Esophagus muscularis mucosa (tissue), 4 donors: ENCODE data around the gene UBE2L3. TPM values are rescaled to one million over a fixed set of nuclear protein-coding genes. Genes with fewer than 3 reads are reported as not detected.
A peak's percentile ranks its signal among the peaks of the same experiment; 100 is the strongest.
"Not testable (repeated sequence)": the region's sequence is repeated elsewhere in the genome, so short reads cannot be mapped to it uniquely, and the experiment has no call there.

ENCODE experiments used
- DNase-seq: peaks from one replicate; pipeline ENCODE4 v3.0.0-alpha.2; 2017; ENCODE audit errors: extremely low spot score
- H3K27ac ChIP-seq, 4 donors: fragments of 200-600 bp; sonication (generic); replicated peaks in 1 of 4; 1 replicate in 3 of 4; 2 replicates in 1 of 4; pipeline ENCODE4 v1.5.1; 2016 to 2019; ENCODE audit warnings: mild to moderate bottlenecking in 1 of 4
- H3K27me3 ChIP-seq, 4 donors: fragments of 200-600 bp; sonication (generic); one replicate each; pipeline versions ENCODE4 v1.5.1 to v1.6.0; 2016 to 2019
- H3K36me3 ChIP-seq, 4 donors: fragments of 200-600 bp; sonication (generic); one replicate each; pipeline ENCODE4 v1.5.1; 2016 to 2019
- H3K4me1 ChIP-seq, 4 donors: fragments of 200-600 bp; sonication (generic); one replicate each; pipeline ENCODE4 v1.5.1; 2016 to 2019
- H3K4me3 ChIP-seq, 4 donors: fragments of 200-600 bp; sonication (generic); 1 replicate in 2 of 4; 2 replicates in 2 of 4; pipeline ENCODE4 v1.5.1; 2016 to 2019; ENCODE audit warnings: mild to moderate bottlenecking in 4 of 4, moderate library complexity in 1 of 4
- H3K9me3 ChIP-seq, 4 donors: fragments of 200-600 bp; sonication (generic); 1 replicate in 3 of 4; 2 replicates in 1 of 4; pipeline ENCODE4 v1.5.1; 2016 to 2019
- CTCF ChIP-seq, 3 experiments: fragments of 200-600 bp in 2 of 3; fragments of 450-650 bp in 1 of 3; sonication (generic) in 2 of 3; IDR thresholded peaks; one replicate each; pipeline ENCODE4 v1.5.1; 2017 to 2019; ENCODE audit warnings: antibody characterized with exemption in 3 of 3, mild to moderate bottlenecking in 2 of 3, moderate library complexity in 1 of 3
- EP300 ChIP-seq: sonication (generic); formaldehyde crosslinking; IDR thresholded peaks from one replicate; pipeline ENCODE4 v1.6.1; 2017; ENCODE audit warnings: antibody characterized with exemption
- POLR2A ChIP-seq: fragments of 450-650 bp; IDR thresholded peaks from one replicate; pipeline ENCODE4 v1.6.1; 2017; ENCODE audit warnings: antibody characterized with exemption, moderate library complexity, mild to moderate bottlenecking, low read depth
- POLR2AphosphoS5 ChIP-seq, 2 donors: sonication (generic); formaldehyde crosslinking; IDR thresholded peaks; one replicate each; pipeline ENCODE4 v1.6.1; 2017; ENCODE audit warnings: antibody characterized with exemption in 2 of 2
- WGBS: methylation state at CpG from one replicate; pipeline ENCODE4 v1.1.5; 2018; 5-methylcytosine and 5-hydroxymethylcytosine counted together
- intact Hi-C: fragments of 100-400 bp; cut with DNase I; formaldehyde crosslinking; loops from one replicate; pipeline ENCODE4 v1.15.1; 2023
- total RNA-seq, 4 donors: library from RNA; depleted of rRNA; stranded (reverse); fragments of >200 nt; gene quantifications; one replicate each; pipeline versions ENCODE4 v1.1.0 to v1.2.1, GENCODE V29; 2016

UBE2L3 gene
- total RNA-seq, 4 donors from 2014 or later, result 47.3 to 84.7 (median 65.2) TPM

GRCh38 chr22:21551361-21551760 is 16.2 kb upstream of the UBE2L3 start, which contains the start of gene RIMBP3C:
TSS of gene RIMBP3C (minus strand) at chr22:21551461. CDS start at chr22:21550976, 485 bp downstream.
- H3K27me3 ChIP-seq, intact Hi-C loops, DNase-seq, H3K9me3 ChIP-seq, H3K4me1 ChIP-seq, H3K36me3 ChIP-seq, H3K27ac ChIP-seq, H3K4me3 ChIP-seq: not testable (repeated sequence)
- no CpG with 5 or more reads among the region's 4 CpGs for WGBS

DNA sequence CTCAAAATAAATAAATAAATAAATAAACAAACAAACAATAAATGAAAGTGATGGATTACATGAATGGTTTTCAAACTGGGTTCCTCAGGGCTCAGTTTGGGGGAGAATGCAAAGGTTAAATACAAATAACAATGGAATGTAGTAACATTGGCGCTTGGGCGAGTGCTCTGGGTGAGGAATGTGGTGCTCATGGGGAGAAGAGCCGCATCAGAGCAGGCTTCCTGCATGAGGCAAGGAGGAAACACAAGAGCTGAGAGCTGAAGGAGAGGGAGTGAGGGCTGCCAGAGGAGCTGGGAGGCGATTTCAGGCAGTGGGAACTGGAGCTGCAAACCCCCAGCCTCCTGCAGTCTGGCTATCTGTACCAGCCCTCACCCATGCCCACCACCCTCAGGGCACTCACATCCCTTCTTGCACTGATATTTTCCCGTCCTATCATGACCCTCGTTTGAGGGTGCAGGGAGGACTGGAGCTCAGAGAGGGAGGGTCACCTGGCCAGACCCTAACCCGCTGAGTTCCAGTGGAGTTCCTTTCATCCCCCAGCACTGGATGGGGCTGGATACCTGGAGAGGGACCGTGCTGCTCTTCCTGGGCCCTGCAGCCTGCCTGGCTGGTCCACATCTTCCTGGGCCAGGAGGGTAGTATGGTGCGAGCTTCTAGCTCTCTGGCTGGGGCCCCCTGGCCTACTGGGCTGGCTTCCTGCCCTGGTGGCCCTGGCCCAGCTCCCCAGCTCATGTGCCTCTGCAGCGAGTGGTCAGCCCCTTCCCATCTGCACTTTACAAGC is 8.0 kb upstream of the UBE2L3 start:
- H3K27ac ChIP-seq, H3K9me3 ChIP-seq, H3K4me3 ChIP-seq, H3K4me1 ChIP-seq, intact Hi-C loops, H3K36me3 ChIP-seq, H3K27me3 ChIP-seq, DNase-seq: not testable (repeated sequence)
- no CpG with 5 or more reads among the region's 10 CpGs for WGBS

DNA sequence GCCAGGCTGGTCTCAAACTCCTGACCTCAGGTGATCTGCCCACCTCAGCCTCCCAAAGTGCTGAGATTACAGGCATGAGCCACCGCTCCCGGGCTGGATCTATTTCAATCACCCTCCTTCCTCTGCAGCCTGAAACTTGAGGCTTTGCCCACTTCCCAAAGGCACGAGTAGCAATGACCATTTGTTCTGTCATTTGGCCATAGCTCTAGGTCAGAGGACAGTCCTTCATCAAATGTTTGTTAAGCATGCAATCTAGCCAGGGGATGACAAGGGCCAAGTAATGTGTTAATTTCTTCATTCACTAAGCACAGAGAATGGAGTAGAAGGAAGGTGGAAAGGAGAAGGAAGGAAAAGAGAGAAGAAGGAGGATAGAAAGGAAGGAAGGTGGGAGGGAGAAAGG is 6.9 kb upstream of the UBE2L3 start:
- DNase-seq, result not testable (repeated sequence)

DNA sequence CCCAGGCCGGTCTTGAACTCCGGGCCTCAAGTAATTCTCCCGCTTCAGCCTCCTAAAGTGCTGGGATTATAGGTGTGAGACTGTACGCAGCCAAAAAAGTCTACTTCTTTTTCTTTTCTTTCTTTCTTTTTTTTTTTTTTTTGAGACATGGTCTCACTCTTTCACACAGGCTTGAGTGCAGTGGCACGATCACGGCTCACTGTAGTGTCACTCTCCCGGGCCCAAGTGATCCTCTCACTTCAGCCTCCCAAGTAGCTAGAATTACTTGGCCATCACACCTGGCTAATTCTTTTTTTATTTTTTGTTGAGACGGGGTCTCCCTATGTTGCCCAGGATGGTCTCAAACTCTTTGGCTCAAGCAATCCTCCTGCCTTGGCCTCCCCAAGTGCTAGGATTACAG is 3.6 kb upstream of the UBE2L3 start:
- WGBS, result 94% methylated on average over 8 of the region's 8 CpGs
- H3K27me3 ChIP-seq, result no peaks in the 10 kb centered on the region
- intact Hi-C loops, result no loop called here
- DNase-seq, result no peak
- TF ChIP-seq POLR2AphosphoS5 (IDR thresholded peaks at IDR 0.05) (no peak), EP300 (no peak), POLR2A (no peak), CTCF (IDR thresholded peaks at IDR 0.05) (no peak)
- no peaks in the 10 kb centered on the region for H3K36me3 ChIP-seq
- no peak overlapping the region for H3K4me3 ChIP-seq
- H3K4me1 ChIP-seq, result peaks cover 7 to 8% (median 7%) of the 10 kb centered on the region in 4 donors
- H3K9me3 ChIP-seq, result no peaks in the 10 kb centered on the region
- H3K27ac ChIP-seq, result no peak overlapping the region

More for the DNA sequence above, 6.9 kb upstream of the UBE2L3 start:
- H3K9me3 ChIP-seq, H3K36me3 ChIP-seq, H3K4me1 ChIP-seq, intact Hi-C loops, H3K27me3 ChIP-seq, H3K27ac ChIP-seq, H3K4me3 ChIP-seq: not testable (repeated sequence)
- WGBS, result 43% methylated on average over 1 of the region's 3 CpGs

- no peak for TF ChIP-seq POLR2A
- no peak for TF ChIP-seq CTCF (IDR thresholded peaks at IDR 0.05)
- no peak for TF ChIP-seq EP300
- TF ChIP-seq POLR2AphosphoS5 (IDR thresholded peaks at IDR 0.05), result no peak
- Histone ChIP-seq H3K4me1 (peaks cover 12 to 13% (median 12%) of the 10 kb centered on the region in 4 donors), H3K4me3 (no peak overlapping the region), H3K27ac (no peak overlapping the region), H3K9me3 (no peaks in the 10 kb centered on the region), H3K36me3 (no peaks in the 10 kb centered on the region), H3K27me3 (no peaks in the 10 kb centered on the region)
- intact Hi-C loops, result no loop called here
- DNase-seq, result no peak
- 84% methylated on average over 6 of the region's 6 CpGs for WGBS
These were observed 3.1 kb upstream of the UBE2L3 start for GRCh38 chr22:21564411-21564810.

- Histone ChIP-seq H3K36me3 (peaks cover 0 to 3% (median 0%) of the 10 kb centered on the region in 4 donors), H3K4me3 (peak overlapping the region; percentile 68 to 98 (median 94)), H3K4me1 (peaks cover 47 to 54% (median 53%) of the 10 kb centered on the region in 4 donors), H3K27me3 (no peaks in the 10 kb centered on the region), H3K27ac (peak overlapping the region; percentile 88 to 95 (median 92)), H3K9me3 (no peaks in the 10 kb centered on the region)
- intact Hi-C loops, result no loop called here
- DNase-seq, result no peak
- 3% methylated on average over 26 of the region's 26 CpGs for WGBS
- TF ChIP-seq POLR2A (no peak), EP300 (no peak), CTCF (IDR thresholded peaks at IDR 0.05) (no peak), POLR2AphosphoS5 (IDR thresholded peaks at IDR 0.05) (no peak)
These were observed 997 bp downstream of the UBE2L3 start for GRCh38 chr22:21568347-21569075.

DNA sequence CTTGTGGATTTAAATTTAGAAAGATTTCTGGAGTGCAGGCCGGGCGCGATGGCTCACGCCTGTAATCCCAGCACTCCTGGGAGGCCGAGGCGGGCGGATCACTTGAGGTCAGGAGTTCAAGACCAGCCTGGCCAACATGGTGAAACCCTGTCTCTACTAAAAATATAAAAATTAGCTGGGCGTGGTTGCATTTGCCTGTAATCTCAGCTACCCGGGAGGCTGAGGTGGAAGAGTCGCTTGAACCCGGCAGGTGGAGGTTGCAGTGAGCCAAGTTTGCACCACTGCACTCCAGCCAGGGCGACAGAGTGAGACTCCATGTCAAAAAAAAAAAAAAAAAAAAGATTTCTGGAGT is 1.5 kb downstream of the UBE2L3 start:
- H3K27me3 ChIP-seq, H3K36me3 ChIP-seq, intact Hi-C loops, DNase-seq, H3K9me3 ChIP-seq: not testable (repeated sequence)
- peak overlapping the region in 3 of 4 donors; percentile 88 to 95 (median 93) for H3K27ac ChIP-seq
- H3K4me3 ChIP-seq, result peak overlapping the region; percentile 68 to 98 (median 94)
- peaks cover 52 to 59% (median 58%) of the 10 kb centered on the region in 4 donors for H3K4me1 ChIP-seq
- WGBS, result 57% methylated on average over 11 of the region's 12 CpGs
